GM21423 (cell line): Measurements from ENCODE around the gene FOSL1.
"Not testable (repeated sequence)": the region's sequence is repeated elsewhere in the genome, so short reads cannot be mapped to it uniquely, and the experiment has no call there.

Source experiments
- ATAC-seq: cut with Tn5 transposase; IDR thresholded peaks from one replicate; pipeline ENCODE4 v1.9.1; 2021; ENCODE audit warnings: mild to moderate bottlenecking, moderate library complexity; ENCODE audit not compliant: unreplicated experiment

Gene FOSL1

GRCh38 chr11:65897020-65897471 is 3.1 kb downstream of the FOSL1 start:
- no peak for ATAC-seq

- ATAC-seq, result no peak
These were observed 3.9 kb downstream of the FOSL1 start for GRCh38 chr11:65896034-65896999.

- ATAC-seq, result no peak
These were observed 4.7 kb downstream of the FOSL1 start for GRCh38 chr11:65895482-65895981.

- no peak for ATAC-seq
These were observed 6.1 kb downstream of the FOSL1 start for GRCh38 chr11:65894034-65894591.

GRCh38 chr11:65892661-65893317 is 7.4 kb downstream of the FOSL1 start:
- ATAC-seq, result no peak

- not testable (repeated sequence) for ATAC-seq
These were observed 8.0 kb downstream of the FOSL1 start for GRCh38 chr11:65892137-65892540.

GRCh38 chr11:65891219-65892136 is 8.7 kb downstream of the FOSL1 start:
- no peak for ATAC-seq

- ATAC-seq, result peak; percentile 48
These were observed 9.6 kb downstream of the FOSL1 start, which contains the start of gene CCDC85B for GRCh38 chr11:65890324-65891218. Gene CCDC85B (plus strand): TSS chr11:65890673. CDS start chr11:65890784, 111 bp downstream.

GRCh38 chr11:65888163-65888814 is 11.9 kb downstream of the FOSL1 start, which contains the start of gene FIBP:
Gene FIBP (minus strand): TSS chr11:65888471. CDS start chr11:65888418, 53 bp downstream.
- peak; percentile 42 for ATAC-seq

GRCh38 chr11:65887723-65888162 is 12.4 kb downstream of the FOSL1 start:
- ATAC-seq, result no peak

- no peak for ATAC-seq
These were observed 13.1 kb downstream of the FOSL1 start for GRCh38 chr11:65886826-65887722.

GRCh38 chr11:65885808-65886536 is 14.2 kb downstream of the FOSL1 start:
- ATAC-seq, result no peak

GRCh38 chr11:65885231-65885630 is 15.0 kb downstream of the FOSL1 start:
- no peak for ATAC-seq

- ATAC-seq, result no peak
These were observed 15.5 kb downstream of the FOSL1 start for GRCh38 chr11:65884716-65885092.

- ATAC-seq, result no peak
These were observed 16.1 kb downstream of the FOSL1 start for GRCh38 chr11:65883786-65884715.
